Measurements from ENCODE around the gene SLC12A5. TPM values are rescaled to one million over a fixed set of nuclear protein-coding genes. Genes with fewer than 3 reads are reported as not detected.

SLC12A5 gene
- total and polyA plus RNA-seq, 2 donors (not counting 1 experiment from before 2014, with no cell fraction given), result 0.32 TPM; not detected in 1

DNA sequence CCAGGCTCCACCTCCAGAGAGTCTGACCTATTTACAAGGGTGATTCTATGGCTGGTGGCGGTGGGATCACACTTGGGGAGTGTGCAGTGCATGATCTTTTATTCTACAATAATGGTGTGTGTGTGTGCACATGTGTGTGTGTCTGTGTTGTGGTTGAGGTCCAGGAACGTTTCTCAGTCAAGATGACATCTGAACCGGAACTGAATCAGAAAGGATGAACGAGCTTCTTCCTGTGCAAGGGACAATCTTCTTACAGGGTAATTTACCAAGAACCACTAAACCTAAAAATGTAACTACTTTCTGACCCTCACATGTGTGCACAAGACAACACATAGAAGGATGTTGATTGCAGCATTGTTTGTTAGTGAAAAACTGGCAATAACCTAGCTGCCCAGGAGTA is 11.7 kb upstream of the SLC12A5 start:
- Mint-ChIP-seq H3K27ac (no peak overlapping the region), H3K27me3 (peaks cover 34% of the 10 kb centered on the region)
- POLR2A ChIA-PET, result no interaction called here

DNA sequence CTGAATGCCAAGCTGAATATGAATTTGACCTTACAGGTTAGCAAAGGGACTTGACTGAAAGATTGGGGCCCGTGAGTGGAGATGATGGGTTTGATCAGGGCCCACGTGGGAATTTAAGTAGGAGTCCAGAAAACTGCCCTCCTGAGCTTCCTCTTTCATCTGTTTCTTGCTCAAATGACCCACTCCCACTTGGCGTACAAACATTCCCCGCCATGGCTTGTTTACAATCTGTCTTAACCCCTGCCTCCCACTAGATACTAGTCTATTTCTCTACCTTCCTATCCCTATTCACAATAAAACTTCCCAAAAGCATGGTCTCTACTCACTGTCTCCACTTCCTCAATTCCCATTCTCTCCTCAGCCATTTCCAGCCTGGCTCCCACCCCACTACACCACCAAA is 10.9 kb upstream of the SLC12A5 start:
- Mint-ChIP-seq H3K4me1 (peaks cover 32% of the 10 kb centered on the region), H3K27ac (no peak overlapping the region), H3K27me3 (peaks cover 27% of the 10 kb centered on the region), H3K9me3 (ENCODE audit: insufficient read depth) (no peaks in the 10 kb centered on the region), H3K4me3 (no peak overlapping the region)
- Histone ChIP-seq H4K20me1 (ENCODE audit: control insufficient read depth, insufficient read depth, low read length, poor library complexity, severe bottlenecking) (no peaks in the 10 kb centered on the region), H3K27me3 (replicated peaks in 1 of 4; ENCODE audit: control extremely low read depth in 1 of 4, control insufficient read depth in 3 of 4, insufficient read depth in 4 of 4, low read length in 3 of 4) (peaks cover 0 to 40% (median 17%) of the 10 kb centered on the region in 4 experiments), H3K36me3 (replicated peaks in 1 of 2; ENCODE audit: control extremely low read depth in 1 of 2, control insufficient read depth in 1 of 2, extremely low read depth in 1 of 2, insufficient read depth in 2 of 2, low read length in 1 of 2) (no peaks in the 10 kb centered on the region), H2AFZ (ENCODE audit: insufficient read depth, low read depth, low read length, poor library complexity, severe bottlenecking) (no peak overlapping the region), H3K9me3 (ENCODE audit: control extremely low read depth in 1 of 3, control insufficient read depth in 2 of 3, insufficient read depth in 1 of 3, low read length in 2 of 3) (peaks cover 0 to 9% (median 0%) of the 10 kb centered on the region in 3 donors), H3K4me1 (ENCODE audit: control insufficient read depth in 2 of 2, insufficient read depth in 2 of 2, low read length in 2 of 2) (peaks cover 33 to 40% of the 10 kb centered on the region in 2 donors), H3K4me2 (replicated peaks; ENCODE audit: low read depth, low read length, poor library complexity, severe bottlenecking) (no peak overlapping the region), H3K4me3 (ENCODE audit: control extremely low read depth in 1 of 5, extremely low read depth in 1 of 5, insufficient read depth in 1 of 5, low read depth in 2 of 5, low read length in 4 of 5) (no peak overlapping the region), H3K27ac (ENCODE audit: low read length in 2 of 2) (no peak overlapping the region), H3K79me2 (ENCODE audit: control insufficient read depth, insufficient read depth, low read length) (no peaks in the 10 kb centered on the region), H3K9ac (ENCODE audit: low read length) (no peak overlapping the region)
- TF ChIP-seq, protein P1, sequence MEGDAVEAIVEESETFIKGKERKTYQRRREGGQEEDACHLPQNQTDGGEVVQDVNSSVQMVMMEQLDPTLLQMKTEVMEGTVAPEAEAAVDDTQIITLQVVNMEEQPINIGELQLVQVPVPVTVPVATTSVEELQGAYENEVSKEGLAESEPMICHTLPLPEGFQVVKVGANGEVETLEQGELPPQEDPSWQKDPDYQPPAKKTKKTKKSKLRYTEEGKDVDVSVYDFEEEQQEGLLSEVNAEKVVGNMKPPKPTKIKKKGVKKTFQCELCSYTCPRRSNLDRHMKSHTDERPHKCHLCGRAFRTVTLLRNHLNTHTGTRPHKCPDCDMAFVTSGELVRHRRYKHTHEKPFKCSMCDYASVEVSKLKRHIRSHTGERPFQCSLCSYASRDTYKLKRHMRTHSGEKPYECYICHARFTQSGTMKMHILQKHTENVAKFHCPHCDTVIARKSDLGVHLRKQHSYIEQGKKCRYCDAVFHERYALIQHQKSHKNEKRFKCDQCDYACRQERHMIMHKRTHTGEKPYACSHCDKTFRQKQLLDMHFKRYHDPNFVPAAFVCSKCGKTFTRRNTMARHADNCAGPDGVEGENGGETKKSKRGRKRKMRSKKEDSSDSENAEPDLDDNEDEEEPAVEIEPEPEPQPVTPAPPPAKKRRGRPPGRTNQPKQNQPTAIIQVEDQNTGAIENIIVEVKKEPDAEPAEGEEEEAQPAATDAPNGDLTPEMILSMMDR (IDR thresholded peaks at IDR 0.05), result no peak
- TF ChIP-seq EZH2 (IDR thresholded peaks at IDR 0.05; ENCODE audit: borderline replicate concordance, insufficient read depth, low read depth, low read length, poor library complexity, severe bottlenecking), result no peak
- CTCF ChIA-PET, result interaction anchor here (1.2 to 1.7 kb wide), 6 partner anchors 10 to 388 kb away, joined by 3 to 7 read pairs (median 4); partner anchors contain the start of gene ELMO2
- POLR2A ChIA-PET, result no interaction called here
- intact Hi-C loops (cut with micrococcal nuclease), result no loop called here
- ATAC-seq (ENCODE audit: low read depth), result no peak
- DNase-seq, result no peak
- 90% methylated on average over 4 of the region's 4 CpGs for WGBS (ENCODE audit: insufficient coverage)

More for the DNA sequence above, 11.7 kb upstream of the SLC12A5 start:
- no peaks in the 10 kb centered on the region for H3K9me3 Mint-ChIP-seq (ENCODE audit: insufficient read depth)
- Histone ChIP-seq H3K27me3 (replicated peaks in 1 of 4; ENCODE audit: control extremely low read depth in 1 of 4, control insufficient read depth in 3 of 4, insufficient read depth in 4 of 4, low read length in 3 of 4) (peaks cover 0 to 41% (median 19%) of the 10 kb centered on the region in 4 experiments), H3K9ac (ENCODE audit: low read length) (no peak overlapping the region), H3K27ac (ENCODE audit: low read length in 2 of 2) (no peak overlapping the region), H3K9me3 (ENCODE audit: control extremely low read depth in 1 of 3, control insufficient read depth in 2 of 3, insufficient read depth in 1 of 3, low read length in 2 of 3) (peaks cover 0 to 17% (median 0%) of the 10 kb centered on the region in 3 donors), H3K4me3 (ENCODE audit: control extremely low read depth in 1 of 5, extremely low read depth in 1 of 5, insufficient read depth in 1 of 5, low read depth in 2 of 5, low read length in 4 of 5) (no peak overlapping the region), H4K20me1 (ENCODE audit: control insufficient read depth, insufficient read depth, low read length, poor library complexity, severe bottlenecking) (no peaks in the 10 kb centered on the region), H3K4me1 (ENCODE audit: control insufficient read depth in 2 of 2, insufficient read depth in 2 of 2, low read length in 2 of 2) (peaks cover 35 to 38% of the 10 kb centered on the region in 2 donors), H3K36me3 (replicated peaks in 1 of 2; ENCODE audit: control extremely low read depth in 1 of 2, control insufficient read depth in 1 of 2, extremely low read depth in 1 of 2, insufficient read depth in 2 of 2, low read length in 1 of 2) (no peaks in the 10 kb centered on the region), H3K79me2 (ENCODE audit: control insufficient read depth, insufficient read depth, low read length) (no peaks in the 10 kb centered on the region), H3K4me2 (replicated peaks; ENCODE audit: low read depth, low read length, poor library complexity, severe bottlenecking) (no peak overlapping the region), H2AFZ (ENCODE audit: insufficient read depth, low read depth, low read length, poor library complexity, severe bottlenecking) (no peak overlapping the region)
- no peak for ATAC-seq (ENCODE audit: low read depth)
- WGBS (ENCODE audit: insufficient coverage), result no CpG with 5 or more reads among the region's 4 CpGs
- intact Hi-C loops (cut with micrococcal nuclease), result no loop called here
- TF ChIP-seq, protein P1 (IDR thresholded peaks at IDR 0.05), result no peak
- TF ChIP-seq EZH2 (IDR thresholded peaks at IDR 0.05; ENCODE audit: borderline replicate concordance, insufficient read depth, low read depth, low read length, poor library complexity, severe bottlenecking), result no peak
- H3K4me3 Mint-ChIP-seq, result no peak overlapping the region
- DNase-seq, result no peak
- H3K4me1 Mint-ChIP-seq, result peaks cover 35% of the 10 kb centered on the region
- CTCF ChIA-PET, result interaction anchor here (1.0 to 1.7 kb wide), 7 partner anchors 9 to 389 kb away, joined by 3 to 7 read pairs (median 3); partner anchors contain the start of gene ELMO2
